B cell (primary cell): ENCODE measurements around the gene YEATS2. TPM values are rescaled to one million over a fixed set of nuclear protein-coding genes. Genes with fewer than 3 reads are reported as not detected.

Experiments used
- ATAC-seq: fragments of 200-7000 bp; cut with Tn5 transposase; one replicate; pipeline ENCODE4 v1.10.0; 2021; ENCODE audit warnings: low read depth, mild to moderate bottlenecking, moderate number of reproducible peaks, moderate library complexity
- CTCF ChIA-PET: fragments of 350-600 bp; sonication (Branson Sonifier 250); formaldehyde crosslinking; loops from one replicate; lab custom pipeline; 2021; ENCODE audit warnings: antibody characterized with exemption, inconsistent platforms; lab: Charles Lee
- POLR2A ChIA-PET: fragments of 350-600 bp; sonication (Branson Sonifier 250); formaldehyde crosslinking; loops from one replicate; lab custom pipeline; 2021; ENCODE audit warnings: antibody characterized with exemption; lab: Charles Lee
- DNase-seq: peaks from one replicate; pipeline ENCODE4 v3.0.0; 2013
- H2AFZ ChIP-seq: 2 replicates; pipeline ENCODE4 v1.6.1; 2012; ENCODE audit warnings: mild to moderate bottlenecking, low read depth, low read length; ENCODE audit not compliant: insufficient read depth, poor library complexity, severe bottlenecking
- H3K27ac ChIP-seq, 2 donors: 1 replicate in 1 of 2; 2 replicates in 1 of 2; pipeline ENCODE4 v1.5.1; 2012 to 2013; ENCODE audit warnings: low read length in 2 of 2, mild to moderate bottlenecking in 2 of 2, moderate library complexity in 1 of 2
- H3K27me3 ChIP-seq, 4 experiments: fragments of 200-600 bp in 1 of 4; sonication (generic) in 1 of 4; replicated peaks in 1 of 4; 1 replicate in 2 of 4; 2 replicates in 2 of 4; pipeline versions ENCODE4 v1.6.1 to v1.7.0; 2013 to 2016; ENCODE audit warnings: low read length in 3 of 4, mild to moderate bottlenecking in 2 of 4, mixed read lengths in 1 of 4, moderate library complexity in 1 of 4; ENCODE audit not compliant: insufficient read depth in 4 of 4, control insufficient read depth in 3 of 4; ENCODE audit errors: control extremely low read depth in 1 of 4
- H3K36me3 ChIP-seq, 2 experiments: replicated peaks in 1 of 2; 1 replicate in 1 of 2; 2 replicates in 1 of 2; pipeline versions ENCODE4 v1.6.1 to v1.7.1; 2013; ENCODE audit warnings: low read length in 1 of 2; ENCODE audit not compliant: insufficient read depth in 2 of 2, control insufficient read depth in 1 of 2; ENCODE audit errors: control extremely low read depth in 1 of 2, extremely low read depth in 1 of 2
- H3K4me1 ChIP-seq, 2 donors: fragments of 200-600 bp in 1 of 2; sonication (generic) in 1 of 2; 1 replicate in 1 of 2; 2 replicates in 1 of 2; pipeline versions ENCODE4 v1.5.1 to v1.6.1; 2013 to 2017; ENCODE audit warnings: low read length in 2 of 2; ENCODE audit not compliant: control insufficient read depth in 2 of 2, insufficient read depth in 2 of 2
- H3K4me2 ChIP-seq: replicated peaks from 2 replicates; pipeline ENCODE3; 2012; ENCODE audit warnings: mild to moderate bottlenecking, low read depth, low read length; ENCODE audit not compliant: poor library complexity, severe bottlenecking
- H3K4me3 ChIP-seq, 5 experiments: fragments of 200-600 bp in 1 of 5; sonication (generic) in 1 of 5; 1 replicate in 3 of 5; 2 replicates in 2 of 5; pipeline versions ENCODE4 v1.5.1 to v1.7.0; 2011 to 2016; ENCODE audit warnings: low read length in 4 of 5, mild to moderate bottlenecking in 4 of 5, low read depth in 2 of 5, control low read depth in 1 of 5, moderate library complexity in 1 of 5; ENCODE audit not compliant: insufficient read depth in 1 of 5; ENCODE audit errors: control extremely low read depth in 1 of 5, extremely low read depth in 1 of 5
- H3K79me2 ChIP-seq: fragments of 200-600 bp; sonication (generic); one replicate; pipeline ENCODE4 v1.6.0; 2016; ENCODE audit warnings: low read length; ENCODE audit not compliant: control insufficient read depth, insufficient read depth
- H3K9ac ChIP-seq: fragments of 200-600 bp; sonication (generic); 2 replicates; pipeline ENCODE4 v1.6.1; 2017; ENCODE audit warnings: mild to moderate bottlenecking, low read length, moderate library complexity
- H3K9me3 ChIP-seq, 3 donors: one replicate each; pipeline versions ENCODE4 v1.6.1 to v1.7.1; 2013; ENCODE audit warnings: low read length in 2 of 3; ENCODE audit not compliant: control insufficient read depth in 2 of 3, insufficient read depth in 1 of 3; ENCODE audit errors: control extremely low read depth in 1 of 3
- H4K20me1 ChIP-seq: 2 replicates; pipeline ENCODE4 v1.6.0; 2012; ENCODE audit warnings: mild to moderate bottlenecking, low read length; ENCODE audit not compliant: insufficient read depth, control insufficient read depth, poor library complexity, severe bottlenecking
- H3K27ac Mint-ChIP-seq: one replicate; pipeline ENCODE4 v1.8.0; 2021; ENCODE audit warnings: mixed read lengths
- H3K27me3 Mint-ChIP-seq: one replicate; pipeline ENCODE4 v1.8.0; 2021; ENCODE audit warnings: mixed read lengths
- H3K4me1 Mint-ChIP-seq: one replicate; pipeline ENCODE4 v1.8.0; 2021; ENCODE audit warnings: mixed read lengths
- H3K4me3 Mint-ChIP-seq: one replicate; pipeline ENCODE4 v1.8.0; 2021; ENCODE audit warnings: mixed read lengths
- H3K9me3 Mint-ChIP-seq: one replicate; pipeline ENCODE4 v1.8.0; 2022; ENCODE audit warnings: mixed read lengths; ENCODE audit not compliant: insufficient read depth
- EZH2 ChIP-seq: IDR thresholded peaks from 2 replicates; pipeline ENCODE4 v1.6.1; 2012; ENCODE audit warnings: borderline replicate concordance, low read depth, mild to moderate bottlenecking, moderate library complexity, low read length; ENCODE audit not compliant: insufficient read depth, poor library complexity, severe bottlenecking
- WGBS: methylation state at CpG from one replicate; pipeline ENCODE4 v1.1.5; 2013; ENCODE audit warnings: missing lambda C conversion rate; ENCODE audit not compliant: insufficient coverage; 5-methylcytosine and 5-hydroxymethylcytosine counted together
- intact Hi-C: fragments of 100-400 bp; cut with micrococcal nuclease; formaldehyde crosslinking; loops from one replicate; pipeline ENCODE4 v1.10.0; 2022
- polyA plus RNA-seq: library from polyadenylated mRNA; depleted of rRNA; stranded (reverse); fragments of >200 nt; gene quantifications from 2 replicates; pipeline ENCODE4 v1.2.3, GENCODE V29; 2012
- total RNA-seq, 2 donors: library from RNA; stranded (reverse); fragments of 120-200 nt in 1 of 2; gene quantifications; 1 replicate in 1 of 2; 2 replicates in 1 of 2; pipeline versions ENCODE4 v1.2.3 to v1.2.4, GENCODE V29; 2013 to 2022
- TF ChIP-seq, protein P1 (sequence below): fragments of 200-600 bp; IDR thresholded peaks from one replicate; pipeline ENCODE4 v1.8.0; 2022; ENCODE audit warnings: antibody characterized with exemption, mild to moderate bottlenecking

The YEATS2 gene
- total and polyA plus RNA-seq, 2 donors (not counting 1 experiment from before 2014, with no cell fraction given): 21.8 to 26.7 TPM

GRCh38 chr3:183754052-183754451, 56.5 kb downstream of the YEATS2 start:
- CTCF ChIA-PET: interaction anchor here (0.9 to 1.1 kb wide), 2 partner anchors 12 to 288 kb away, joined by 3 to 6 read pairs; no protein-coding TSS in a partner anchor
- Mint-ChIP-seq H3K4me1 (no peaks in the 10 kb centered on the region), H3K27ac (no peak overlapping the region), H3K27me3 (no peaks in the 10 kb centered on the region), H3K4me3 (no peak overlapping the region), H3K9me3 (no peaks in the 10 kb centered on the region)
- H3K36me3 ChIP-seq: peaks cover 7 to 36% of the 10 kb centered on the region in 2 experiments
- no peak overlapping the region for H3K4me2 ChIP-seq
- no peaks in the 10 kb centered on the region for H3K4me1 ChIP-seq
- no peak for DNase-seq
- H3K9ac ChIP-seq: no peak overlapping the region
- TF ChIP-seq, protein P1, sequence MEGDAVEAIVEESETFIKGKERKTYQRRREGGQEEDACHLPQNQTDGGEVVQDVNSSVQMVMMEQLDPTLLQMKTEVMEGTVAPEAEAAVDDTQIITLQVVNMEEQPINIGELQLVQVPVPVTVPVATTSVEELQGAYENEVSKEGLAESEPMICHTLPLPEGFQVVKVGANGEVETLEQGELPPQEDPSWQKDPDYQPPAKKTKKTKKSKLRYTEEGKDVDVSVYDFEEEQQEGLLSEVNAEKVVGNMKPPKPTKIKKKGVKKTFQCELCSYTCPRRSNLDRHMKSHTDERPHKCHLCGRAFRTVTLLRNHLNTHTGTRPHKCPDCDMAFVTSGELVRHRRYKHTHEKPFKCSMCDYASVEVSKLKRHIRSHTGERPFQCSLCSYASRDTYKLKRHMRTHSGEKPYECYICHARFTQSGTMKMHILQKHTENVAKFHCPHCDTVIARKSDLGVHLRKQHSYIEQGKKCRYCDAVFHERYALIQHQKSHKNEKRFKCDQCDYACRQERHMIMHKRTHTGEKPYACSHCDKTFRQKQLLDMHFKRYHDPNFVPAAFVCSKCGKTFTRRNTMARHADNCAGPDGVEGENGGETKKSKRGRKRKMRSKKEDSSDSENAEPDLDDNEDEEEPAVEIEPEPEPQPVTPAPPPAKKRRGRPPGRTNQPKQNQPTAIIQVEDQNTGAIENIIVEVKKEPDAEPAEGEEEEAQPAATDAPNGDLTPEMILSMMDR: no peak
- TF ChIP-seq EZH2: no peak
- H3K9me3 ChIP-seq: no peaks in the 10 kb centered on the region
- POLR2A ChIA-PET: no interaction called here
- no peak overlapping the region for H3K4me3 ChIP-seq
- no peaks in the 10 kb centered on the region for H3K79me2 ChIP-seq
- no peak overlapping the region for H3K27ac ChIP-seq
- intact Hi-C loops: no loop called here
- no peak overlapping the region for H2AFZ ChIP-seq
- ATAC-seq: no peak
- 94% methylated on average over 5 of the region's 5 CpGs for WGBS
- no peaks in the 10 kb centered on the region for H3K27me3 ChIP-seq
- no peaks in the 10 kb centered on the region for H4K20me1 ChIP-seq

GRCh38 chr3:183762304-183762703, 64.7 kb downstream of the YEATS2 start:
- no peak for DNase-seq
- Mint-ChIP-seq H3K27ac (no peak overlapping the region), H3K4me1 (peaks cover 11% of the 10 kb centered on the region), H3K4me3 (no peak overlapping the region), H3K9me3 (no peaks in the 10 kb centered on the region), H3K27me3 (no peaks in the 10 kb centered on the region)
- Histone ChIP-seq H3K79me2 (no peaks in the 10 kb centered on the region), H3K4me3 (no peak overlapping the region), H3K27me3 (no peaks in the 10 kb centered on the region), H3K4me2 (no peak overlapping the region), H3K27ac (no peak overlapping the region), H3K4me1 (peaks cover 9% of the 10 kb centered on the region in 2 donors), H4K20me1 (peaks cover 4% of the 10 kb centered on the region), H3K9ac (no peak overlapping the region), H3K9me3 (no peaks in the 10 kb centered on the region), H3K36me3 (peaks cover 4 to 37% of the 10 kb centered on the region in 2 experiments), H2AFZ (no peak overlapping the region)
- TF ChIP-seq, protein P1: no peak
- no peak for TF ChIP-seq EZH2
- POLR2A ChIA-PET: no interaction called here
- ATAC-seq: no peak
- intact Hi-C loops: no loop called here
- WGBS: 98% methylated on average over 5 of the region's 6 CpGs
- CTCF ChIA-PET: interaction anchor here (0.6 to 1.1 kb wide), 2 partner anchors 578 to 853 kb away, joined by 3 to 4 read pairs; no protein-coding TSS in a partner anchor
